GM18870 (cell line): ENCODE data around the gene KIAA0586.
"Not testable (repeated sequence)": the region's sequence is repeated elsewhere in the genome, so short reads cannot be mapped to it uniquely, and the experiment has no call there.

Source experiments
- ATAC-seq: cut with Tn5 transposase; IDR thresholded peaks from one replicate; pipeline ENCODE4 v1.9.1; 2021; ENCODE audit warnings: moderate library complexity; ENCODE audit not compliant: unreplicated experiment

Gene KIAA0586

GRCh38 chr14:58463147-58463546 is 35.6 kb downstream of the KIAA0586 start:
- no peak for ATAC-seq

GRCh38 chr14:58464652-58465051 is 37.1 kb downstream of the KIAA0586 start:
- ATAC-seq: no peak

GRCh38 chr14:58465421-58465820 is 37.9 kb downstream of the KIAA0586 start:
- ATAC-seq: no peak

- ATAC-seq: no peak
Measured at GRCh38 chr14:58466459-58466858, 38.9 kb downstream of the KIAA0586 start.

GRCh38 chr14:58467575-58467974 is 40.1 kb downstream of the KIAA0586 start:
- no peak for ATAC-seq

- no peak for ATAC-seq
Measured at GRCh38 chr14:58469309-58469708, 41.8 kb downstream of the KIAA0586 start.

- no peak for ATAC-seq
Measured at GRCh38 chr14:58476320-58476719, 48.8 kb downstream of the KIAA0586 start.

GRCh38 chr14:58477653-58478052 is 50.1 kb downstream of the KIAA0586 start:
- no peak for ATAC-seq

- not testable (repeated sequence) for ATAC-seq
Measured at GRCh38 chr14:58478329-58478728, 50.8 kb downstream of the KIAA0586 start.

- ATAC-seq: no peak
Measured at GRCh38 chr14:58479975-58480374, 52.5 kb downstream of the KIAA0586 start.

GRCh38 chr14:58484176-58484575 is 56.7 kb downstream of the KIAA0586 start:
- no peak for ATAC-seq

- ATAC-seq: no peak
Measured at GRCh38 chr14:58488550-58488949, 61.0 kb downstream of the KIAA0586 start.

GRCh38 chr14:58491593-58491992 is 64.1 kb downstream of the KIAA0586 start:
- no peak for ATAC-seq

GRCh38 chr14:58492044-58492443 is 64.5 kb downstream of the KIAA0586 start:
- no peak for ATAC-seq

GRCh38 chr14:58501214-58501816 is 73.8 kb downstream of the KIAA0586 start:
- ATAC-seq: peak; percentile 63

GRCh38 chr14:58513272-58513671 is 85.8 kb downstream of the KIAA0586 start:
- no peak for ATAC-seq

- ATAC-seq: no peak
Measured at GRCh38 chr14:58517592-58517991, 90.1 kb downstream of the KIAA0586 start.

- not testable (repeated sequence) for ATAC-seq
Measured at GRCh38 chr14:58525691-58526090, 98.2 kb downstream of the KIAA0586 start.

GRCh38 chr14:58533446-58533845 is 105.9 kb downstream of the KIAA0586 start:
- ATAC-seq: no peak

GRCh38 chr14:58535044-58535443 is 107.5 kb downstream of the KIAA0586 start:
- ATAC-seq: no peak

- ATAC-seq: no peak
Measured at GRCh38 chr14:58537004-58537403, 109.5 kb downstream of the KIAA0586 start.

GRCh38 chr14:58540749-58541632 is 113.5 kb downstream of the KIAA0586 start:
- ATAC-seq: no peak
